K562 (cell line): ENCODE results near the gene LGALS3BP. TPM values are rescaled to one million over a fixed set of nuclear protein-coding genes. Genes with fewer than 3 reads are reported as not detected.

Experiments used
- IRF1 ChIP-seq: sonication (generic); formaldehyde crosslinking; IDR thresholded peaks from 2 replicates; pipeline ENCODE4 v1.8.0; 2022; ENCODE audit warnings: missing genetic modification reagents, mild to moderate bottlenecking, borderline replicate concordance
- MAFG ChIP-seq: fragments of 450-650 bp; conservative IDR thresholded peaks from 2 replicates; pipeline ENCODE4 v1.6.1; 2016; ENCODE audit warnings: missing genetic modification characterization, missing compliant biosample characterization
- ZNF512 ChIP-seq: IDR thresholded peaks from 2 replicates; pipeline ENCODE4 v1.6.1; 2016; ENCODE audit warnings: missing genetic modification characterization, missing compliant biosample characterization
- polyA plus RNA-seq, 8 experiments: library from polyadenylated mRNA; depleted of rRNA in 4 of 8; stranded (reverse) in 5 of 8; unstranded in 3 of 8; fragments of >200 nt; fragmentation: Nextera tagmentation in 2 of 8; fragmentation: Illumina TruSeq in 1 of 8; extraction: Ambion mirVana in 2 of 8; extraction: Trizol in 1 of 8; gene quantifications; 2 replicates each; pipeline versions ENCODE4 v1.2.1 to v1.2.3, GENCODE V29; 2011 to 2014; ENCODE audit warnings: inconsistent platforms in 1 of 8, missing spikeins in 1 of 8
- total RNA-seq, 7 experiments: library from RNA; depleted of rRNA in 6 of 7; stranded (reverse); fragments of >200 nt in 6 of 7; fragmentation: Illumina TruSeq in 2 of 7; extraction: Trizol in 2 of 7; gene quantifications; 2 replicates each; pipeline versions ENCODE4 v1.2.1 to v1.2.3, GENCODE V29; 2011 to 2021; ENCODE audit warnings: low replicate concordance in 1 of 7
- TF ChIP-seq, protein P1 (sequence below): fragments of 450-650 bp; IDR thresholded peaks from 2 replicates; pipeline ENCODE4 v1.6.1; 2014; ENCODE audit warnings: low read depth, mild to moderate bottlenecking, moderate library complexity, borderline replicate concordance

Gene LGALS3BP
- total and polyA plus RNA-seq, 9 of the 15 experiments (the other 6 are each of a cell fraction or from before 2014, with no cell fraction given), result 0.39 to 5.3 (median 3.2) TPM

- TF ChIP-seq IRF1 (CRISPR knock-in tag) (no peak), ZNF512 (tag) (no peak), MAFG (no peak)
- TF ChIP-seq, protein P1, sequence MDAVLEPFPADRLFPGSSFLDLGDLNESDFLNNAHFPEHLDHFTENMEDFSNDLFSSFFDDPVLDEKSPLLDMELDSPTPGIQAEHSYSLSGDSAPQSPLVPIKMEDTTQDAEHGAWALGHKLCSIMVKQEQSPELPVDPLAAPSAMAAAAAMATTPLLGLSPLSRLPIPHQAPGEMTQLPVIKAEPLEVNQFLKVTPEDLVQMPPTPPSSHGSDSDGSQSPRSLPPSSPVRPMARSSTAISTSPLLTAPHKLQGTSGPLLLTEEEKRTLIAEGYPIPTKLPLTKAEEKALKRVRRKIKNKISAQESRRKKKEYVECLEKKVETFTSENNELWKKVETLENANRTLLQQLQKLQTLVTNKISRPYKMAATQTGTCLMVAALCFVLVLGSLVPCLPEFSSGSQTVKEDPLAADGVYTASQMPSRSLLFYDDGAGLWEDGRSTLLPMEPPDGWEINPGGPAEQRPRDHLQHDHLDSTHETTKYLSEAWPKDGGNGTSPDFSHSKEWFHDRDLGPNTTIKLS, result no peak
- TF ChIP-seq, all 486 proteins: peak for 0
Measured at GRCh38 chr17:78929908-78930775, 49.6 kb downstream of the LGALS3BP start (continued).
